HepG2 (cell line): Measurements from ENCODE around the gene TRPV2. TPM values are rescaled to one million over a fixed set of nuclear protein-coding genes. Genes with fewer than 3 reads are reported as not detected.

Experiments
- BCLAF1 ChIP-seq: fragments of 450-650 bp; IDR thresholded peaks from 2 replicates; pipeline ENCODE4 v1.6.1; 2017; ENCODE audit warnings: mild to moderate bottlenecking
- ETS1 ChIP-seq: sonication (generic); formaldehyde crosslinking; IDR thresholded peaks from 2 replicates; pipeline ENCODE4 v1.4.0; 2020; ENCODE audit warnings: missing genetic modification reagents
- GPBP1L1 ChIP-seq: sonication (generic); formaldehyde crosslinking; IDR thresholded peaks from 2 replicates; pipeline ENCODE4 v1.5.0; 2020; ENCODE audit warnings: mild to moderate bottlenecking, missing genetic modification reagents
- HMG20B ChIP-seq: conservative IDR thresholded peaks from 2 replicates; pipeline ENCODE4 v1.6.1; 2016; ENCODE audit warnings: missing genetic modification reagents, missing compliant biosample characterization
- JDP2 ChIP-seq: sonication (generic); formaldehyde crosslinking; IDR thresholded peaks from 2 replicates; pipeline ENCODE4 v1.8.1; 2022; ENCODE audit warnings: missing genetic modification reagents, borderline replicate concordance
- NKX3-1 ChIP-seq: sonication (generic); formaldehyde crosslinking; IDR thresholded peaks from 2 replicates; pipeline ENCODE4 v1.5.0; 2020; ENCODE audit warnings: missing genetic modification reagents
- RERE ChIP-seq: IDR thresholded peaks from 2 replicates; pipeline ENCODE4 v1.6.1; 2016; ENCODE audit warnings: low read depth, missing genetic modification reagents, missing compliant biosample characterization
- RFXAP ChIP-seq: sonication (generic); formaldehyde crosslinking; IDR thresholded peaks from 2 replicates; pipeline ENCODE4 v1.4.0; 2020; ENCODE audit warnings: missing genetic modification reagents, borderline replicate concordance
- SRY ChIP-seq: sonication (generic); formaldehyde crosslinking; IDR thresholded peaks from 2 replicates; pipeline ENCODE4 v1.8.0; 2022; ENCODE audit warnings: mild to moderate bottlenecking, missing genetic modification reagents
- ZBTB26 ChIP-seq: IDR thresholded peaks from 2 replicates; pipeline ENCODE4 v1.6.1; 2016; ENCODE audit warnings: missing compliant biosample characterization, missing genetic modification reagents, borderline replicate concordance
- ZBTB34 ChIP-seq: sonication (generic); formaldehyde crosslinking; IDR thresholded peaks from 2 replicates; pipeline ENCODE4 v1.8.0; 2022; ENCODE audit warnings: mild to moderate bottlenecking, missing genetic modification reagents
- ZNF576 ChIP-seq: sonication (generic); formaldehyde crosslinking; IDR thresholded peaks from 2 replicates; pipeline ENCODE4 v1.4.0; 2020; ENCODE audit warnings: mild to moderate bottlenecking, missing genetic modification reagents
- ZNF709 ChIP-seq: sonication (generic); formaldehyde crosslinking; IDR thresholded peaks from 2 replicates; pipeline ENCODE4 v1.5.0; 2020; ENCODE audit warnings: mild to moderate bottlenecking, missing genetic modification reagents
- polyA plus RNA-seq, 8 experiments: library from polyadenylated mRNA; depleted of rRNA in 3 of 8; stranded (reverse) in 7 of 8; unstranded in 1 of 8; fragments of >200 nt; fragmentation: Illumina TruSeq in 4 of 8; extraction: Trizol in 4 of 8; gene quantifications; 2 replicates each; pipeline versions ENCODE4 v1.2.1 to v1.2.3, GENCODE V29; 2011 to 2016; ENCODE audit warnings: low read depth in 4 of 8, missing spikeins in 1 of 8, mixed read lengths in 1 of 8; ENCODE audit not compliant: insufficient read depth in 1 of 8
- total RNA-seq, 5 experiments: library from RNA; depleted of rRNA; stranded (reverse); fragments of >200 nt; fragmentation: Illumina TruSeq; extraction: Trizol; gene quantifications; 2 replicates each; pipeline ENCODE4 v1.2.3, GENCODE V29; 2016; ENCODE audit warnings: low read depth in 1 of 5

Gene TRPV2
- total and polyA plus RNA-seq, 2 of the 13 experiments (the other 11 are each of a cell fraction or from before 2014, with no cell fraction given) = 13.6 to 21.3 TPM

GRCh38 chr17:16442594-16443510 lies 27.5 kb downstream of the TRPV2 start (continued):
- TF ChIP-seq ETS1 (CRISPR knock-in tag) (no peak), SRY (CRISPR knock-in tag) (no peak), BCLAF1 (no peak), ZBTB34 (CRISPR knock-in tag) (0 out of 2 replicates have a peak, but pooled peaks have one; percentile 39), GPBP1L1 (no peak), ZNF576 (CRISPR knock-in tag) (0 out of 2 replicates have a peak, but pooled peaks have one; percentile 24), RFXAP (CRISPR knock-in tag) (no peak), NKX3-1 (no peak), ZBTB26 (no peak), JDP2 (CRISPR knock-in tag) (no peak), RERE (CRISPR knock-in tag) (no peak), ZNF709 (CRISPR knock-in tag) (peak; percentile 67; the same call in 1 of the 2 replicates), HMG20B (no peak)
